Activated B cell treated with CpG ODN at 0.5 μM for 24 hours (primary cell): ENCODE measurements around the gene SPAG4. TPM values are rescaled to one million over a fixed set of nuclear protein-coding genes. Genes with fewer than 3 reads are reported as not detected.

ENCODE experiments used
- ATAC-seq: fragments of 200-7000 bp; cut with Tn5 transposase; one replicate; pipeline ENCODE4 v1.10.0; 2021; ENCODE audit warnings: low read depth, mild to moderate bottlenecking, moderate library complexity
- CTCF ChIA-PET: fragments of 350-600 bp; sonication (Branson Sonifier 250); formaldehyde crosslinking; loops from one replicate; lab custom pipeline; 2021; ENCODE audit warnings: antibody characterized with exemption; lab: Charles Lee
- POLR2A ChIA-PET: fragments of 350-600 bp; sonication (Branson Sonifier 250); formaldehyde crosslinking; loops from one replicate; lab custom pipeline; 2021; ENCODE audit warnings: antibody characterized with exemption; lab: Charles Lee
- DNase-seq: peaks from one replicate; pipeline ENCODE4 v3.0.0; 2022
- H3K27ac Mint-ChIP-seq: one replicate; pipeline ENCODE4 v1.8.0; 2020; ENCODE audit warnings: mixed read lengths
- H3K27me3 Mint-ChIP-seq: one replicate; pipeline ENCODE4 v1.8.0; 2021; ENCODE audit warnings: mixed read lengths
- H3K36me3 Mint-ChIP-seq: one replicate; pipeline ENCODE4 v1.8.0; 2021; ENCODE audit warnings: low read depth, mixed read lengths
- H3K4me1 Mint-ChIP-seq: one replicate; pipeline ENCODE4 v1.8.0; 2021; ENCODE audit warnings: mixed read lengths
- H3K4me3 Mint-ChIP-seq: one replicate; pipeline ENCODE4 v1.8.0; 2020; ENCODE audit warnings: mild to moderate bottlenecking, mixed read lengths
- H3K9me3 Mint-ChIP-seq: one replicate; pipeline ENCODE4 v1.8.0; 2020; ENCODE audit warnings: mixed read lengths
- intact Hi-C: fragments of 100-400 bp; cut with micrococcal nuclease; formaldehyde crosslinking; loops from one replicate; pipeline ENCODE4 v1.15.1; 2024
- total RNA-seq: library from RNA; stranded (reverse); gene quantifications from 2 replicates; pipeline ENCODE4 v1.2.3, GENCODE V29; 2022
- TF ChIP-seq, protein P1 (sequence below): fragments of 200-600 bp; IDR thresholded peaks from one replicate; pipeline ENCODE4 v1.8.0; 2022; ENCODE audit warnings: antibody characterized with exemption, mild to moderate bottlenecking

Gene SPAG4
- total RNA-seq, 1 donor from 2014 or later, result 2.2 TPM

DNA sequence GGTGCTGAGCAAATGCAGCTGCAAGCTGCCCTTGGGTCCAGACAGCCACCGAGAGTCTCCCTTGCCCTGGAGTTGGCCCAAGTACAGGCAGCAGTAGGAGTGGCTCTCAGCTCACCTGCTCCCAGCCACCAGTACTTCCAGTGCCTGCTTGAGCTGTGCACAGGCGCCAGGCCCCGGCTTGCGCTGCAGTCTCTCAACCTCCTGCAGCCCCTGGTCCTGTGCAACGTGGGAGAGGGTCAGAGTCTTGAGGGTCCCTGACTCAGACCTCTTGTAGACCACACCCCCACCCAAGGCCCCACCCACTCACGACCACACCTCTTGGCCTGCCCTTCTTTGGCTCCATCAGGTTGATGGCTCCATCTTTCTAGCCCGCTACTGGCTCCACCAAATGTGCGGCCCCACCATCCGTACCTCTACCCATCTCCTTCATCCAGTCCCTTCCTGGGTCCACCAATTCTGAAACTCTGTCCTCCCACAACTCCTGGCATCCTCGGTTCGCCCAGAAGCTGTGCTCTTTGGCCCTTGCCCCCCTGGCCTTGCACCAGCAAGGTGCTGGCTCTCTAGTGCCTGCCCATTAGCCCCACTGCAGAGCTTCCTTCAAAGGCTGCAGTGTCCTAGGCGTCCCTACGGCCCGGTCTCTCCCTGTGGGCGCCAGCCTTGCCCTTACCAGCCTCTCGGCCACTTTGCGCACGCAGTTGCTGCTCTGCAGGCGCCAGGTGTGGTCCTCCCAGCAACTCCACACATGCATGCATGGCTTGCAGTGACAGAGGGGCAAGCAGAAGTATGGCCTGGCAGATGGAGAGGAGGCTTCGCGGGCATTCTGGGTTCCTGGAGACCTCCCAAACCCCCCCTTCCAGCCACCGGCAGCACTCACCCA lies 16.5 kb upstream of the SPAG4 start:
- no peaks in the 10 kb centered on the region for H3K9me3 Mint-ChIP-seq
- no peaks in the 10 kb centered on the region for H3K36me3 Mint-ChIP-seq
- H3K4me3 Mint-ChIP-seq, result no peak overlapping the region
- no peak overlapping the region for H3K27ac Mint-ChIP-seq
- H3K27me3 Mint-ChIP-seq, result peaks cover 29% of the 10 kb centered on the region
- ATAC-seq, result no peak
- H3K4me1 Mint-ChIP-seq, result peaks cover 13% of the 10 kb centered on the region
- CTCF ChIA-PET, result interaction anchor here (0.7 kb wide), 1 partner anchor 285 kb away, joined by 3 read pairs; no protein-coding TSS in a partner anchor
- no peak for DNase-seq
- intact Hi-C loops, result no loop called here
- TF ChIP-seq, protein P1, sequence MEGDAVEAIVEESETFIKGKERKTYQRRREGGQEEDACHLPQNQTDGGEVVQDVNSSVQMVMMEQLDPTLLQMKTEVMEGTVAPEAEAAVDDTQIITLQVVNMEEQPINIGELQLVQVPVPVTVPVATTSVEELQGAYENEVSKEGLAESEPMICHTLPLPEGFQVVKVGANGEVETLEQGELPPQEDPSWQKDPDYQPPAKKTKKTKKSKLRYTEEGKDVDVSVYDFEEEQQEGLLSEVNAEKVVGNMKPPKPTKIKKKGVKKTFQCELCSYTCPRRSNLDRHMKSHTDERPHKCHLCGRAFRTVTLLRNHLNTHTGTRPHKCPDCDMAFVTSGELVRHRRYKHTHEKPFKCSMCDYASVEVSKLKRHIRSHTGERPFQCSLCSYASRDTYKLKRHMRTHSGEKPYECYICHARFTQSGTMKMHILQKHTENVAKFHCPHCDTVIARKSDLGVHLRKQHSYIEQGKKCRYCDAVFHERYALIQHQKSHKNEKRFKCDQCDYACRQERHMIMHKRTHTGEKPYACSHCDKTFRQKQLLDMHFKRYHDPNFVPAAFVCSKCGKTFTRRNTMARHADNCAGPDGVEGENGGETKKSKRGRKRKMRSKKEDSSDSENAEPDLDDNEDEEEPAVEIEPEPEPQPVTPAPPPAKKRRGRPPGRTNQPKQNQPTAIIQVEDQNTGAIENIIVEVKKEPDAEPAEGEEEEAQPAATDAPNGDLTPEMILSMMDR, result no peak
- POLR2A ChIA-PET, result no interaction called here

DNA sequence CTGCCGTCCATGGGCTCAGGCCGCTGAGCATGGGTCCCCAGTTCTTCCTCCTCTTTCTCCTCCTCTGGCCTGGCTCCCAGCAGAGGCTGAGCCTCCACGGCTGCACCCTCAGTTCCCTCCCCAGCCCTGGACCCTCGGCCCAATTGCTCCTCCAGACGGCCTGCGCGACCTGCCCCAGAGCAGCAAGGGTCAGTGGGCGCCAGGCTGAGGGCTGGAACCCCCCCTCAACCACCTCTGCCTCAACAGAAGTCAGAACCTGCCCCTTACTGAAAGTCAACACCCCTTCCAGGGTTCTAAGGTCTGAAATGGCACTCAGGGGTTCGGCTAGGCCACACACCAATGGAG lies 15.9 kb upstream of the SPAG4 start:
- H3K4me3 Mint-ChIP-seq, result no peak overlapping the region
- H3K27ac Mint-ChIP-seq, result no peak overlapping the region
- CTCF ChIA-PET, result no interaction called here
- ATAC-seq (no peak), DNase-seq (no peak)
- peaks cover 13% of the 10 kb centered on the region for H3K4me1 Mint-ChIP-seq
- H3K27me3 Mint-ChIP-seq, result peaks cover 29% of the 10 kb centered on the region
- intact Hi-C loops, result loop anchor here (5.0 kb wide), 2 partner anchors 63 to 137 kb away; partner anchors contain the start of genes CPNE1 and RBM12
- H3K36me3 Mint-ChIP-seq, result no peaks in the 10 kb centered on the region
- TF ChIP-seq, protein P1, result no peak
- POLR2A ChIA-PET, result no interaction called here
- H3K9me3 Mint-ChIP-seq, result no peaks in the 10 kb centered on the region

DNA sequence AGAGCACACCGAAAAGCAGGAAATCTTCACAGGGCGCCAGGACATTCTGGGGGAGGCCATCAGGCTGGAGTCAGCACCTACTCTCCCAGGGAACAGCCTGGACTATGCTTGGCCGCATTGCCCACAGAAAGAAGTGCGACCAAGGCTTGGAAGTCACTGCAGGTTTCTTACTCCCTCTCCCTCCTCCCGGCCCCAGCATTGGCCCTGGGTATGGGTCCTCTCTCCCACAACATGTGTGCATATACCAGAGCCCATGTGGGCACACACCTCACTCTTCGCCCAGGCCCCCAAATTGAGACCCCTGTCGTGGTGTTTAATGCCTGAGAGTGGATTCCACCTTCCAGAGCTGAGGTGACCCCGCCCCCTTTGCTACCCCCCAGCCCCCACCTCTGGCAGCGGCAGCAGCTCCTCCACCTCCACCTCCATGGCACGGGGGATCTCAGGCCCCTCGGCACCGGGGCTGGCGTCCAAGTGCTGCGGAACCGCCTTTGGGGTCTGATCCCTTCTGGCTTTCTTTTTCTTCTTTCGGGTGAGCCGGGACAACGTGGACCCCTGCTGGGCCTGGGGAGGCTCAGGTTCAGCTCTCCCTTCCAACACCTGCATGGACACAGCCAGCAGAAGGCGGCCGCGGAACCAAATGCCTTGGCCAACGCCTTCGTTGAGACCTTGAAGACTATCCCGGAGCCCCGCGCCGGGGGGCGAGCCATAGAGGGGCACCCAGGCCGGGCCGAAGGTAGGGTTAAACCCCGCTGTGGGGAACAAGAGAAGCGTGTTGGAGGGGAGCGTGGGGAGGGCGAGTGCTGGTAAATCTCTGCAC lies 15.2 kb upstream of the SPAG4 start:
- TF ChIP-seq, protein P1, result no peak
- ChIA-PET CTCF (interaction anchor here (1.0 to 1.4 kb wide), 6 partner anchors 11 to 284 kb away, joined by 3 to 9 read pairs (median 4); partner anchors contain the start of gene RBM39), POLR2A (interaction anchor here (0.5 to 2.0 kb wide), 4 partner anchors 15 to 183 kb away, joined by 5 to 10 read pairs (median 8); partner anchors contain the start of genes CPNE1, RBM12, RBM39 and SPAG4)
- Mint-ChIP-seq H3K36me3 (no peaks in the 10 kb centered on the region), H3K9me3 (no peaks in the 10 kb centered on the region), H3K4me1 (peaks cover 13% of the 10 kb centered on the region), H3K27ac (no peak overlapping the region), H3K27me3 (peaks cover 29% of the 10 kb centered on the region), H3K4me3 (peak overlapping the region; percentile 81)
- intact Hi-C loops, result loop anchor here (5.0 kb wide), 2 partner anchors 62 to 138 kb away; partner anchors contain the start of genes CPNE1 and RBM12
- no peak for DNase-seq
- peak; percentile 18 for ATAC-seq

DNA sequence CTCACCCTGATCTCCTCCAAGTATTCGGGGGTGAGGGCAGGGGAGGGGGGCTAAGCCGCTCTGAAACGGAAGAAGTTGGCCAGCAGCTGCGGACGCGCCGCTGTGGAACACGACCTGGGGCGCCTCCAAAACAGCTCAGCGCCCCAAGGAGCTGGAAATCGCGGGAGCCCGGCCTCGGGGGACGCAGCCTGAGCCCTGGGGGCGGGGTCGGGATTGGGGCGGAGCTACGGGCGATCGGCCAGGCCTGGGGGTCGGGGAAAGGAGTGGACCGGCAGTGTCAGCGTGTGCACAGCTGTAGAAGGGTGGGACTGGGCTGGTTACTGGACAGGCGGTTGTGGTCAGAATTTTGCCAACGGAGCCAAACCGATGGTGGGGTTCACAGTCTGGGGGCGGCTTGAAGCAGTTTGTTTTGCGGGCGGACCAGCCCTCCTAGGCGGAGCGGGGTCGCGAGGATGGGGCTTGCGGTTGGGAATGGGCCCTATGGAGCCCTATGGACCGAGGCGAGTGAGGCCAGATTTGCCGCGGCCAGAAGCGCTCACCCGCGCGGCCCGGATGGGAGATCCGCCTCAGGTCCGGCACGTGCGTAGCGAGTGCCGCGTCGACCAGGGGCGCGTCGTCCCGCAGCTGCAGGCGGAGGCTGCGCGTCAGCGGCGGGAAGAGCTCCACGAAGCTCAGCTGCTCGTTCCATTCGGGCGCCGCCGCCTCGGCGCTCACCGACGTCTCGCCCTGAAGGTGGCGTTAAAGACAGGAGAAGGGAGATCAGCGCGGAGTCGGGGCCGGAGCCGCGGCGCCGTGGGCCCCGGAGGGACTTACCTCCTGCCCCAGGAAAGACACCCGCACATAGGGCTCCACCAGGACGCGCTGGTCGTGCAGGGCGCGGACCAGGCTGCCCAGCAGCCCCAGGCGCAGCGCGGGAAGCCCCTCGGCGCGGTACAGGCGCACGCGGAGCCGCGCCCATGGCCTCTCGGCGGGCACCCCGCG lies 14.3 kb upstream of the SPAG4 start:
- no peaks in the 10 kb centered on the region for H3K36me3 Mint-ChIP-seq
- ChIA-PET CTCF (interaction anchor here (0.9 to 1.4 kb wide), 11 partner anchors 9 to 283 kb away, joined by 3 to 9 read pairs (median 3); partner anchors contain the start of genes RBM39 and SPAG4), POLR2A (interaction anchor here (0.5 to 2.0 kb wide), 7 partner anchors 15 to 264 kb away, joined by 3 to 10 read pairs (median 5); partner anchors contain the start of genes CPNE1, ERGIC3, NFS1 and RBM12)
- no peaks in the 10 kb centered on the region for H3K9me3 Mint-ChIP-seq
- peak; percentile 58 for DNase-seq
- intact Hi-C loops, result loop anchor here (1.0 to 5.0 kb wide), 4 partner anchors 15 to 139 kb away; partner anchors contain the start of genes CPNE1, NFS1, RBM12 and ROMO1
- H3K27me3 Mint-ChIP-seq, result peaks cover 29% of the 10 kb centered on the region
- H3K4me1 Mint-ChIP-seq, result peaks cover 13% of the 10 kb centered on the region
- H3K4me3 Mint-ChIP-seq, result peak overlapping the region; percentile 81
- H3K27ac Mint-ChIP-seq, result no peak overlapping the region
- ATAC-seq, result peak; percentile 78
- TF ChIP-seq, protein P1, result no peak
